Gastrocnemius medialis (tissue), 4 donors: ENCODE data around the gene IGSF8. TPM values are rescaled to one million over a fixed set of nuclear protein-coding genes. Genes with fewer than 3 reads are reported as not detected.

Experiments
- ATAC-seq, 2 donors: fragments of 150-250 bp; one replicate each; pipeline ENCODE4 v1.9.1; 2016
- DNase-seq, 2 donors: peaks; one replicate each; pipeline ENCODE4 v3.0.0-alpha.2; 2019
- H3K27ac ChIP-seq, 4 donors: fragments of 200-600 bp; sonication (generic); 1 replicate in 1 of 4; 2 replicates in 3 of 4; pipeline ENCODE4 v1.5.1; 2016 to 2018; ENCODE audit warnings: mild to moderate bottlenecking in 2 of 4, moderate library complexity in 1 of 4
- H3K27me3 ChIP-seq, 3 donors: fragments of 200-600 bp; sonication (generic) in 2 of 3; 1 replicate in 1 of 3; 2 replicates in 2 of 3; pipeline versions ENCODE4 v1.5.1 to v1.6.0; 2016 to 2019; ENCODE audit warnings: mild to moderate bottlenecking in 1 of 3, moderate library complexity in 1 of 3
- H3K36me3 ChIP-seq, 2 donors: fragments of 200-600 bp; sonication (generic) in 1 of 2; one replicate each; pipeline ENCODE4 v1.5.1; 2017 to 2018
- H3K4me1 ChIP-seq, 2 donors: fragments of 200-600 bp; sonication (generic) in 1 of 2; one replicate each; pipeline ENCODE4 v1.5.1; 2016 to 2017; ENCODE audit warnings: mild to moderate bottlenecking in 2 of 2
- H3K4me3 ChIP-seq, 4 donors: fragments of 200-600 bp; sonication (generic) in 3 of 4; 1 replicate in 1 of 4; 2 replicates in 3 of 4; pipeline ENCODE4 v1.5.1; 2016 to 2019; ENCODE audit warnings: mild to moderate bottlenecking in 2 of 4
- H3K9me3 ChIP-seq, 3 donors: fragments of 200-600 bp; sonication (generic) in 2 of 3; 1 replicate in 1 of 3; 2 replicates in 2 of 3; pipeline ENCODE4 v1.5.1; 2016 to 2019
- POLR2A ChIP-seq, 2 donors: fragments of 450-650 bp; IDR thresholded peaks; one replicate each; pipeline ENCODE4 v1.6.1; 2017; ENCODE audit warnings: antibody characterized with exemption in 2 of 2, mild to moderate bottlenecking in 2 of 2, moderate library complexity in 2 of 2
- in situ Hi-C, 4 donors: fragments of 200-750 bp; cut with MboI; loops; one replicate each; pipeline versions ENCODE4 v1.15.0 to v1.8.0; 2017; ENCODE audit warnings: low sequenced_read_pairs in 4 of 4
- intact Hi-C: fragments of 100-400 bp; cut with DNase I; formaldehyde crosslinking; loops from one replicate; pipeline ENCODE4 v1.15.1; 2023; ENCODE audit warnings: low total_unique reads
- total RNA-seq, 4 donors: library from RNA; depleted of rRNA; stranded (reverse); fragments of >200 nt; gene quantifications; one replicate each; pipeline versions ENCODE4 v1.1.0 to v1.2.3, GENCODE V29; 2016
- TF ChIP-seq, protein P1 (sequence below), 5 experiments: fragments of 450-650 bp in 3 of 5; fragments of 200-600 bp in 2 of 5; sonication (generic) in 2 of 5; IDR thresholded peaks in 4 of 5; conservative IDR thresholded peaks in 1 of 5; 1 replicate in 4 of 5; 2 replicates in 1 of 5; pipeline ENCODE4 v1.5.1; 2016 to 2019; ENCODE audit warnings: antibody characterized with exemption in 5 of 5, mild to moderate bottlenecking in 3 of 5, moderate library complexity in 3 of 5

The IGSF8 gene
- total RNA-seq, 4 donors from 2014 or later: 3.4 to 12.8 (median 8.7) TPM

DNA sequence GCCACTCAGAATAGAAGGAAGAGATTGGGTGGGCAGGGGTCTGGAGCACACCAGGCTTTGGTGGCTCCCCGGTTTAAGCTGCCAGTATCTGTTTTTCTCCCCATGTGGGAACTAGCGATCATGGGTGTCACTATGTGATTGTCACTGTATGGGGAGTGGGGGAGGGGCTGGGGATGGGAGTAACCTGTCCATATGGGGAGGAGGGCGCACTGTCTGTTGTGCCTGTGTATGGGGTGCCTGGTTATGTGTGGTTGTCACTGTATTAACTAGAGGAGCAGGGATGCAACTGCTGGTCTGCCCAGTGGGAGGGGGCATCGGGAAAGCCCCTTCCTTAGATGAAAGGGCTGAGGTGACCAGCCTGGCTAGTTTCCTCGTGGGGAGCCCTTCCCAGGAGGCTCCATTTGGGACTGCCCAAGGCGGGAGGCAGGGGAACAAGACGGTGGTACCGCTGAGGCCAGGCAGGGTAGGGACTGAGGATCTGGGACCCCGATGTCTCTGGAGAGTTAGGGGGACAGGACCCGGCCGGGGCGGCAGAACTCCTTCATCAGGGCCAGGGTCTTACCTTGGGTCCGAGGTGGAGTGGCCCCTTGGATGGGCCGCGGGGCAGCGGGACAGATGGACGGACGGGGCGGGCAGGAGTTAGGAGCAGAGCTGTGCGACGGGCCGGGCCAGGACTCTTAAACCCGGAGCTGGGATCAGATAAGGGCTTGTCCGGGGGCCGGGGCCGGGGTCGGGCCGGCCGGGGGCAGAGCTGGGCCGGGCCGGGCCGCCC, 28.8 kb downstream of the IGSF8 start, which contains the start of gene KCNJ10:
Gene KCNJ10, minus strand, starts transcription at position 701 of the 772 bp plus-strand sequence. CDS start 27,628 bp downstream, outside the sequence.
- peak in 1 of 2 donors; percentile 39 for ATAC-seq
- H3K27ac ChIP-seq: peak within 1 kb of the TSS in 1 of 4 donors; percentile 16
- TF ChIP-seq POLR2A (IDR thresholded peaks at IDR 0.05): no peak

DNA sequence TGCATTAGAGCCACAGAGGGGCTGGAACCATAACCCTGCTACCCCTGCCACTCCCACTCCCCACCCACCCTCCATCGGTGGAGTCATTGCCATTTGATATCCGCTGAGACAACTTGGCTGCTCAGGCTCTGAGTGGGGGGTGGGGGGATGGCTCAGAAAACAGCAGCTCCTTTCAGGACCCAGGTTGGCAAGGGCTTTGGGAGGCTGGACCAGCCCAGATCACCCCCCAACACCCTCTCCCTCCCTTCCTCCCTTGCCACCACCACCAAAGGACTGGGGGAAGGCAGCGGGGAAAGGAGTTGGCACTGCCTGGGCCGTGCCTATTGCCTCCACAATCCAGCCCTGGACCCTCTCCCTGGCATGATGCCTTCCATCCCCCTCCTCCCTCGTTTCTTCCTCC, 30.2 kb downstream of the IGSF8 start:
- Histone ChIP-seq H3K9me3 (no peaks in the 10 kb centered on the region), H3K36me3 (no peaks in the 10 kb centered on the region), H3K27me3 (no peaks in the 10 kb centered on the region), H3K27ac (no peak overlapping the region), H3K4me1 (peaks cover 3 to 7% of the 10 kb centered on the region in 2 donors), H3K4me3 (no peak overlapping the region)
- TF ChIP-seq, protein P1, sequence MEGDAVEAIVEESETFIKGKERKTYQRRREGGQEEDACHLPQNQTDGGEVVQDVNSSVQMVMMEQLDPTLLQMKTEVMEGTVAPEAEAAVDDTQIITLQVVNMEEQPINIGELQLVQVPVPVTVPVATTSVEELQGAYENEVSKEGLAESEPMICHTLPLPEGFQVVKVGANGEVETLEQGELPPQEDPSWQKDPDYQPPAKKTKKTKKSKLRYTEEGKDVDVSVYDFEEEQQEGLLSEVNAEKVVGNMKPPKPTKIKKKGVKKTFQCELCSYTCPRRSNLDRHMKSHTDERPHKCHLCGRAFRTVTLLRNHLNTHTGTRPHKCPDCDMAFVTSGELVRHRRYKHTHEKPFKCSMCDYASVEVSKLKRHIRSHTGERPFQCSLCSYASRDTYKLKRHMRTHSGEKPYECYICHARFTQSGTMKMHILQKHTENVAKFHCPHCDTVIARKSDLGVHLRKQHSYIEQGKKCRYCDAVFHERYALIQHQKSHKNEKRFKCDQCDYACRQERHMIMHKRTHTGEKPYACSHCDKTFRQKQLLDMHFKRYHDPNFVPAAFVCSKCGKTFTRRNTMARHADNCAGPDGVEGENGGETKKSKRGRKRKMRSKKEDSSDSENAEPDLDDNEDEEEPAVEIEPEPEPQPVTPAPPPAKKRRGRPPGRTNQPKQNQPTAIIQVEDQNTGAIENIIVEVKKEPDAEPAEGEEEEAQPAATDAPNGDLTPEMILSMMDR (IDR thresholded peaks at IDR 0.05 in 4 of 5, conservative IDR thresholded peaks at IDR 0.05 in 1 of 5): no peak
- no peak for TF ChIP-seq POLR2A (IDR thresholded peaks at IDR 0.05)
- in situ Hi-C loops: no loop called here
- DNase-seq (no peak), ATAC-seq (no peak)
- intact Hi-C loops: no loop called here

More for the DNA sequence above, 28.8 kb downstream of the IGSF8 start, which contains the start of gene KCNJ10:
- no peaks in the 10 kb centered on the region for H3K9me3 ChIP-seq
- H3K27me3 ChIP-seq: no peaks in the 10 kb centered on the region
- no peaks in the 10 kb centered on the region for H3K36me3 ChIP-seq
- intact Hi-C loops (no loop called here), in situ Hi-C loops (no loop called here)
- DNase-seq: no peak
- peaks cover 3 to 7% of the 10 kb centered on the region in 2 donors for H3K4me1 ChIP-seq
- peak within 1 kb of the TSS; percentile 64 to 83 (median 66) for H3K4me3 ChIP-seq

DNA sequence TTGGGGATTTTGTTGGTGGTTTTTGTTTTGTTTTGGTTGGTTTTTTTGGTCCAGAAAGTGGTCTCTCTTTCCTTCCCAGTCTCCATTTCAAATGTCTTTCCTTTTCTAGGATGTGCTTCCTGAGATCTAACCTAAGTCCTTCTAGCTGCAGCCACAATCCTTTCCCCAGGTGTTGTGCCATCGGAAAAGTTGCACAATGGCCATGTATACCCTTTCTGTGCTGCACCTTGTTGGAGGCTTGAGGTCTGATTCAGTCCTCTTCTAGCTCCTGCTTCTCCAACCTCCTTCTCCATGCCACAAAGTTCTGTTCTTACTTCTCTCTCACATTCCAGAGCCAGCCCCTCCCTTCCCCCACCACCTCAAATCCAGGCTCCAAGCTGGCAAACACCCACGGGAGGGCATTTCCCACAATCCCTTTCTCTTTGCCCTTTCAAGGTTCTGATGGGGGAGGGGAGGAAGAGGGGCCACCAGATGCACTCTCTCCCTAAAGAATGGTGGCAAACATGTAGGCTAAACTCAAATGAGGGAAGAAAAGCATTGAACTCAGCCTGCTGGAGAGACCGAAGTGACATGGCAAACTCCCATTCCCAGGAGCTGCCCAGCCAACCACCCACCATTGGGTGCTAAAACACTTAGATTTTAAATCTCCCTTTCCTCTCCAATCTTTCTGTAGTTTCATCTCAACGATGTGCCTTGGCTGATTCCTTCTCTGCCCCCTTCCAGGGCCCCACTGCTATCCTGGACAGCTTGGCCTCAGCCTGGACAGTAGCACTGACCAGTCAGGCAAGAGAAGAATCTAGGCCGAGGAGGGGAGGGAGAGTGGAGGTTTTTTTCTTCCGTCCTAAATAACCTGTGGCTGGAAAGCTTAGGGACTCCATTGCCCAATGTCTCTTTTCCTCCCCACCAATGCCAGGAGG, 31.3 kb downstream of the IGSF8 start:
- no peak overlapping the region for H3K27ac ChIP-seq
- peaks cover 3 to 7% of the 10 kb centered on the region in 2 donors for H3K4me1 ChIP-seq
- no peak overlapping the region for H3K4me3 ChIP-seq
- TF ChIP-seq, protein P1 (IDR thresholded peaks at IDR 0.05 in 4 of 5, conservative IDR thresholded peaks at IDR 0.05 in 1 of 5): no peak
- TF ChIP-seq POLR2A (IDR thresholded peaks at IDR 0.05): no peak
- intact Hi-C loops: no loop called here
- no peaks in the 10 kb centered on the region for H3K9me3 ChIP-seq
- ATAC-seq (no peak), DNase-seq (no peak)
- H3K36me3 ChIP-seq: no peaks in the 10 kb centered on the region
- in situ Hi-C loops: no loop called here
- H3K27me3 ChIP-seq: no peaks in the 10 kb centered on the region

DNA sequence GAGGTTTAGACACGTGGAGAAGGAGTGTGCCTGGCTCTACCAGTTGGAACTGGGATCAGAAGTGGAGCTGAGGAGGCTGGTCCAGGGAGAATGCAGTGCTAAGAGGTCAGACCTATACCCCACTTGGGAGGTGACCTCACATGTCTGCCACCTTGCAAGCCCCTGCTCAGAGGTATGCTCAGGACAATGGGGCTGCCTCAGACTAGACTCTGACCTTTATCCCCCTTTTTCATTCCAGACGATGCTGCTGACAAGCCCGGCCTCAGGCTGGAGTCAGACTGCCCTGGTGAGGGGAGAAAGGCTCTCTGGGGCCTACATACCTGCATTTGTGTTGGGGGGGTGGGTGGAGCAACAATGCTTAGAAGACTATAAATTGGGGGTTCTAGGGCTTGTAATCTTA, 33.7 kb downstream of the IGSF8 start:
- Histone ChIP-seq H3K4me3 (no peak overlapping the region), H3K27ac (no peak overlapping the region), H3K36me3 (no peaks in the 10 kb centered on the region), H3K9me3 (no peaks in the 10 kb centered on the region), H3K27me3 (no peaks in the 10 kb centered on the region), H3K4me1 (no peaks in the 10 kb centered on the region)
- no peak for TF ChIP-seq POLR2A (IDR thresholded peaks at IDR 0.05)
- TF ChIP-seq, protein P1 (IDR thresholded peaks at IDR 0.05 in 4 of 5, conservative IDR thresholded peaks at IDR 0.05 in 1 of 5): no peak
- no peak for DNase-seq
- ATAC-seq: no peak
- in situ Hi-C loops (no loop called here), intact Hi-C loops (no loop called here)

DNA sequence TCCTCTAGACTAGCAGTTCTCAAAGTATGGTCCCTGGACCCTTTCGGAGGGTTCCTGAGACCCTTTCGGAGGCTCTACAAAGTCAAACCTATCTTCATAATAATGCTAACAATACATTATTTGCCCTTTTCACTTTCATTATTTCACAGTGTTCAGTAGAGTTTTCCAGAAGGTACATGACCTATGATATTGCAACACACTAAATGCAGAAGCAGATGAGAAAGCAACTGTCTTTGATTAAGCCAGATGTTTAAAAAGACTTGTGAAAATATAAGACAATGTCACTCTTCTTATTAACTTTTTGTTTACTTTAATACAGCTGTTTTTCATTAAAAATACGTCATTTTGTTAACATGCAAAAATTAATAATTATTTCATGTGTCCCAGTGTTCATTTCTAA, 34.3 kb downstream of the IGSF8 start:
- H3K36me3 ChIP-seq: no peaks in the 10 kb centered on the region
- H3K4me1 ChIP-seq: no peaks in the 10 kb centered on the region
- no peak overlapping the region for H3K27ac ChIP-seq
- TF ChIP-seq, protein P1 (IDR thresholded peaks at IDR 0.05 in 4 of 5, conservative IDR thresholded peaks at IDR 0.05 in 1 of 5): no peak
- no peak for TF ChIP-seq POLR2A (IDR thresholded peaks at IDR 0.05)
- H3K9me3 ChIP-seq: no peaks in the 10 kb centered on the region
- in situ Hi-C loops (no loop called here), intact Hi-C loops (no loop called here)
- DNase-seq (no peak), ATAC-seq (no peak)
- no peaks in the 10 kb centered on the region for H3K27me3 ChIP-seq
- no peak overlapping the region for H3K4me3 ChIP-seq
